Fibroblast of skin of right quadriceps (primary cell): ENCODE data around the gene ZKSCAN4.

ENCODE experiments used
- DNase-seq: peaks from one replicate; pipeline ENCODE4 v3.0.0-alpha.2; 2013

The ZKSCAN4 gene

DNA sequence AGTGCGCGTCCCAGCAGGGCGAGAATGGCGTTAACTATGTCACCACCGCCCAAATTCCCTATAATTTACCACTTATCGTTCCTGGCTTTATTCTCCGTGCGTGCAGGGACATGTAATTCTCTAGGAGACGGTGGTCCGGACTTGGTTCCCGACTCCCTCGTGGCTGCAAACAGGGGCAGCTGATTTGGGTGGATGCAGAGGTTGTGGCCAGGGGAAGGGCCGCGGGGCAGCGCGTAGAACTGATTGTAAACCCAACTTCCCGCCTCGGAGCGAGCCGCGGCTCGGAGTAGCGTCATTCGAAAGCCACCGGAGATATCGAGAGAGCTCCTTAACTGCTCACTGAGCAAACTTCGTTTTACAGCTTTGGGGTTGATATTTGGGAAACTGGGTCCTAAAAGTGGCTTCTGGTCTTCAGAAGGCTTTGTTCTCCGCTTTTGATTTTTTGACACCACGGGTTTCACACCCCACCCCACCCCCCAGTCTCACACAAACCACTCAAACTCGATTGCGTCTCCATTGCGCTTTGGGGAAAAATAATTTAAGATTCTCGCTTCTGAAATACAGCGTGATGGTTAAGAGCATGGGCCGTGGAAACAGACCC lies 44.5 kb downstream of the ZKSCAN4 start:
- DNase-seq, result no peak

DNA sequence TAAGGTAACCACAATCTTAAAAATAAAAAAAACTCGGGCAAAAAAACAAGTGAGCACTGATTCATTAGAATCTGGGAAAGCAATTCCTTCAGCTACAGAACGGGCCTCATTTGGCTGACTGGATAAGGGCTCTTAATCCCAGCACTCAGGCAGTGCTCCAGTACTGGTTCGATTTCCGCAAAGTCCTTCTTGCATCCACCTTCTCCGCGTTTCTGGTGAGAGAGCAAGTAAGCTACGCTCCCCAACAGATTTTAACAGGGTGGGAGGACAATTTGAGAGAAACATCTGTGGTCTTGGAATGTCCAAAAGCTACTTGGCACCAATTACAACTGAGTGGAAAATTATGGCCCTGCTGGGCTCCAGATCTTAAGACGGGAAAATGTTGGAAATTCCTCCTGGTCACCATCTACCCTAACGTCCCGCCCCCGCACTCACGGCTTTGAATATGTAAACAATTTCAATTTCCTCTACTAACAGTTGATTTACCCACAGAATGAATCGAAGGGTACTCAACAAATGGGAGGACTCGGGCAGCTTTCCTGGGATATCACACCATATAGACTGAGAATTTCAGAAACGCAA lies 45.0 kb downstream of the ZKSCAN4 start:
- DNase-seq, result no peak

DNA sequence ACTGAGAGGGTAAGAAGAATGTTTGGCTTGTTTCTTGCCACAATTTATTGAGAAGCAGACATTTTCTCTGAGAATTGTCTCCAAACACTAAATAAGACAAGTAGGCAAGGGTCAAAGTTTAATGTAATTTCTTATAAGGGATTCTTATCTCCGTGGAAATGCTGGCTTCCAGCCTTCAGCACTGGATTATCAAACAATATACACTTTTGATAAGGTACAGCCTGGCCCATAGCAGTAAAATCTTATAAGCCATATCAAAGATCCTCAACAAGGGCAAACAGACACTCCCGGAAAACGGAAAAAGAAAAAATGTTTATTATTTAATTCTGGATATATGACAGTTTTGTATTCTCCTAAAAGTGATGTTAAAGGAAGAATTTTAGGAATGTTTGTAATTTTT lies 45.5 kb downstream of the ZKSCAN4 start:
- no peak for DNase-seq

DNA sequence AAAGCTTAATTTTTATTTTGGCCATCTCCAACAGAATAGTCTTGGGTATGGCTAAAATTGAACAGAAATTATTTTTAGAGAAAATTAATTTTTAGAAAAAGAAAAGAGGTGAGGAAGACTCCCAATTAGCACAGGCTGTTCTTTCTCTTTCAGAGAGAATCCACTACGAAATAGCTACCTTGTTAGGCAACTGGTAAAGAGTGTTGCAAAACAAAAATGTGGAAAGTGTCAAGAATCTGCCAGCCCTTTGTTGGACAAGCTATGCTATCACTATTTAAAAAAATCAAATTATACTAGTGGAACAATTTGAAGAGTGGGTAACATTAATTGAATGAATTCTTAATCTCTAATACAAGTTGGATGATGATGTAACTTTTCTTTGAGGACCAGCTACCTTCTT lies 46.2 kb downstream of the ZKSCAN4 start:
- DNase-seq, result no peak

DNA sequence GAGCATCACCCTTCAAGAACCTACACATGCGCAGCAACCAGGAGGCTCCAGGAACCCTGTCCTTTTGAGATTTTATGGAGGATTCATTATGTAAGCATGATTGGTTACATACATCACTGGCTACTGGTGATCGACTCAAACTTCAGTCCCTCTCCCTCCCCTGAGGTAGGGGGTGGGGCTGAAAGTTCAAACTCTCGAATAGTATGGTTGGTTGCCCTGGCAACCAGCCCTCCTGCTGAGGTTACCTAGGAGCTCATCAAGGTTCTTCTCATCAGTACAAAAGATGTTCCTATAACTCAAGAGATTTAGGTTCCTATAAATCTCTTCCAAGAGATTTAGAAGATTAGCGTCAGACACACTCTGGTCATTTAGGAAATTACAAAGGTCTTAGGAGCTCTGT lies 48.9 kb downstream of the ZKSCAN4 start:
- no peak for DNase-seq

DNA sequence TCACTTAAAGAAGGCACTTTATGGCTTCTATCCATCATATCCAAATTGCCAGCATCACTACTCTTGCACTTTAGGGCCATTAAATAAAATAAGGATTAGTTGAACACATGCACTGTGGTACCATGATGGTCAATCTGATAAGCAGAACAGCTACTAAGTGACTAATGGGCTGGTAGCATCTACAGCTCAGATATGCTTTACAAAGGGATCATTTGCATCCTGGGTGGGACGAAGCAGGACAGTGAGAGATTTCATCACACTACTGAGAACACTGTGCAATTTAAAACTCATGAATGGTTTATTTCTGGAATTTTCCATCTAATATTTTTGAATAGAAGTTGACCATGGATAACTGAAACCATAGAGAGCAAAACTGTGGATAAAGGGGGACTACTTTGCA lies 52.0 kb downstream of the ZKSCAN4 start:
- DNase-seq, result no peak
